Measurements from ENCODE around the gene MRNIP. TPM values are rescaled to one million over a fixed set of nuclear protein-coding genes. Genes with fewer than 3 reads are reported as not detected.
"Not testable (repeated sequence)": the region's sequence is repeated elsewhere in the genome, so short reads cannot be mapped to it uniquely, and the experiment has no call there.

The MRNIP gene
- polyA plus RNA-seq, 3 donors from 2014 or later: 3.4 to 6.2 (median 4.2) TPM

DNA sequence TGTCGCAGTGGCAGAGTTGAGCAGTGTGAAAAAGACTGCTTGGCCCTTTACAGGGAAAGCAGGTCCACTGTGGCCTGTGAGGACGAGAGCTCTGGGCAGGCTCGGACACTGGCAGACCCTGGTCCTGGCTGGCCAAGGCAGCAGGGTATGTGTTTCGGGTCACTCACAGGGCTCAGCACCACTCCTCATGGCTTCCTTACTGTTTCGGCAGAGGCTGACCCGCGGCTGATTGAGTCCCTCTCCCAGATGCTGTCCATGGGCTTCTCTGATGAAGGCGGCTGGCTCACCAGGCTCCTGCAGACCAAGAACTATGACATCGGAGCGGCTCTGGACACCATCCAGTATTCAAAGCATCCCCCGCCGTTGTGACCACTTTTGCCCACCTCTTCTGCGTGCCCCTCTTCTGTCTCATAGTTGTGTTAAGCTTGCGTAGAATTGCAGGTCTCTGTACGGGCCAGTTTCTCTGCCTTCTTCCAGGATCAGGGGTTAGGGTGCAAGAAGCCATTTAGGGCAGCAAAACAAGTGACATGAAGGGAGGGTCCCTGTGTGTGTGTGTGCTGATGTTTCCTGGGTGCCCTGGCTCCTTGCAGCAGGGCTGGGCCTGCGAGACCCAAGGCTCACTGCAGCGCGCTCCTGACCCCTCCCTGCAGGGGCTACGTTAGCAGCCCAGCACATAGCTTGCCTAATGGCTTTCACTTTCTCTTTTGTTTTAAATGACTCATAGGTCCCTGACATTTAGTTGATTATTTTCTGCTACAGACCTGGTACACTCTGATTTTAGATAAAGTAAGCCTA, 22.2 kb downstream of the MRNIP start:
- H3K4me1 Mint-ChIP-seq: peaks cover 20 to 25% of the 10 kb centered on the region in 2 donors
- peaks cover 4 to 9% (median 7%) of the 10 kb centered on the region in 3 donors for H3K27me3 Mint-ChIP-seq (ENCODE audit: low read depth in 3 of 3)
- DNase-seq: peak; percentile 60 to 69 (median 67)
- peaks cover 9 to 28% (median 19%) of the 10 kb centered on the region in 3 donors for H3K36me3 Mint-ChIP-seq
- no peaks in the 10 kb centered on the region for H3K9me3 Mint-ChIP-seq
- peak overlapping the region; percentile 86 to 94 (median 90) for H3K27ac Mint-ChIP-seq
- peak overlapping the region; percentile 48 to 69 (median 60) for H3K4me3 Mint-ChIP-seq

GRCh38 chr5:179834871-179835270, 23.7 kb downstream of the MRNIP start:
- not testable (repeated sequence) for H3K27me3 Mint-ChIP-seq (ENCODE audit: low read depth in 3 of 3); H3K27ac Mint-ChIP-seq; H3K4me3 Mint-ChIP-seq; DNase-seq; H3K9me3 Mint-ChIP-seq
- peaks cover 24 to 28% of the 10 kb centered on the region in 2 donors for H3K4me1 Mint-ChIP-seq
- H3K36me3 Mint-ChIP-seq: peaks cover 14 to 38% (median 23%) of the 10 kb centered on the region in 3 donors

- Mint-ChIP-seq H3K27ac (peak overlapping the region in 2 of 6 donors; percentile 35 to 40), H3K4me3 (no peak overlapping the region), H3K9me3 (no peaks in the 10 kb centered on the region), H3K36me3 (peaks cover 14 to 45% (median 23%) of the 10 kb centered on the region in 3 donors), H3K27me3 (ENCODE audit: low read depth in 3 of 3) (peaks cover 4 to 10% (median 7%) of the 10 kb centered on the region in 3 donors), H3K4me1 (peaks cover 25 to 29% of the 10 kb centered on the region in 2 donors)
- no peak for DNase-seq
Measured at GRCh38 chr5:179834120-179834519, 24.5 kb downstream of the MRNIP start.

DNA sequence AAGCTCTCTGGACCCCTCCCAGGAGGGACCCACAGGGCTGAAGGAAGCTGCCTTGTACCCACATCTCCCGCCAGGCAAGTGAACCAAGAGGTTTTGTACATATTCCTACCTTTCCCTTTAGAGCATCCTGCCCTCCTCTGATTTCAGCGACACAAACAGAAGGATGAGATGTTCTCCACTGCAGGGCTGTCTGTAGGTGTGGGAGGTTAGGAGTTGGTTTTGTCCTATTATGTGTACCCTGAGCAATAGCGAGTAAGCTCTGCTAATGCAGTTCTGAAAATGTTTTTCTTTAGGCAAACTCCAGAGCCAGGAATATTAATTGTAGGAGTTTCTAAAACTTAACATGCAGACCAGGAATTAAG, 24.9 kb downstream of the MRNIP start:
- Mint-ChIP-seq H3K27ac (peak overlapping the region in 3 of 6 donors; percentile 40 to 83 (median 53)), H3K27me3 (ENCODE audit: low read depth in 3 of 3) (peaks cover 4 to 10% (median 7%) of the 10 kb centered on the region in 3 donors), H3K36me3 (peaks cover 14 to 48% (median 23%) of the 10 kb centered on the region in 3 donors), H3K9me3 (no peaks in the 10 kb centered on the region), H3K4me3 (no peak overlapping the region), H3K4me1 (peaks cover 26 to 29% of the 10 kb centered on the region in 2 donors)
- DNase-seq: no peak

GRCh38 chr5:179833056-179833708, 25.4 kb downstream of the MRNIP start:
- Mint-ChIP-seq H3K4me1 (peaks cover 29 to 33% of the 10 kb centered on the region in 2 donors), H3K27me3 (ENCODE audit: low read depth in 3 of 3) (peaks cover 4 to 10% (median 7%) of the 10 kb centered on the region in 3 donors), H3K9me3 (no peaks in the 10 kb centered on the region), H3K27ac (peak overlapping the region in 4 of 6 donors; percentile 26 to 83 (median 46)), H3K36me3 (peaks cover 14 to 51% (median 23%) of the 10 kb centered on the region in 3 donors), H3K4me3 (no peak overlapping the region)
- no peak for DNase-seq

DNA sequence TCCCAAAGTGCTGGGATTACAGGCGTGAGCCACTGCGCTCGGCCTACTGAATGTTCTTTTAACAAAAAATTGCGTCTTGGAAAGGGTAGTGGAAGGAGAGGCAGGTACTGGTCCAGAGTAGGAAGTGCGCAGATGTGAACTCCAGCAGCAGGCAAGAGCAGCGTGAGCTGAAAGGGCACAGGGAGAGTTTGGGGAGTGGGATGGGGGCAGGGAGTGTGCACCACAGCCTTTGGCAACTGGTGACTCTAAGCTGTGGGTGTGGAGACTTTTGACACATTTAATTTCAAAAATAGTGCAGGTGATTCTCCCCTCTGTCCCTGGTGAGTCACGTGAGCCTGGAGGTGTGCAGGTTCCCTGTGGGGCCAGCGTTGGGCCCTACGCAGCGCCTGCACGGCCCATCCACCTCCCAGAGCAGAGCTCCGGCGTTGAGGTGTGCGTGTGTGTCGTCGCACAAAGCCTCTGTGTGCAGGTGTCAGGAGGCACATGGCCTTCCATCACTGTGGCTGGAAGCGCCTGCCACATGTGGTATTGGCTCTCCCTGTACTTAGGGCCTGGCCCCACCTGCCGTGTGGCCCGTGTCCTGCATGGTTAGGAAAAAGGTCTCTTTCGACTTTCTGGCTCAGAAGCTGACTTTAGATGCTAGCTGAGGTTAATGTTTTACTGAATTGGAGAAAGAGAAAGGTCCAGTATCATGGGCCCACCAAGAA, 26.4 kb downstream of the MRNIP start:
- peak overlapping the region in 2 of 6 donors; percentile 49 to 72 for H3K27ac Mint-ChIP-seq
- DNase-seq: no peak
- peaks cover 4 to 11% (median 7%) of the 10 kb centered on the region in 3 donors for H3K27me3 Mint-ChIP-seq (ENCODE audit: low read depth in 3 of 3)
- peaks cover 25 to 36% of the 10 kb centered on the region in 2 donors for H3K4me1 Mint-ChIP-seq
- H3K4me3 Mint-ChIP-seq: no peak overlapping the region
- peaks cover 18 to 57% (median 25%) of the 10 kb centered on the region in 3 donors for H3K36me3 Mint-ChIP-seq
- H3K9me3 Mint-ChIP-seq: no peaks in the 10 kb centered on the region

DNA sequence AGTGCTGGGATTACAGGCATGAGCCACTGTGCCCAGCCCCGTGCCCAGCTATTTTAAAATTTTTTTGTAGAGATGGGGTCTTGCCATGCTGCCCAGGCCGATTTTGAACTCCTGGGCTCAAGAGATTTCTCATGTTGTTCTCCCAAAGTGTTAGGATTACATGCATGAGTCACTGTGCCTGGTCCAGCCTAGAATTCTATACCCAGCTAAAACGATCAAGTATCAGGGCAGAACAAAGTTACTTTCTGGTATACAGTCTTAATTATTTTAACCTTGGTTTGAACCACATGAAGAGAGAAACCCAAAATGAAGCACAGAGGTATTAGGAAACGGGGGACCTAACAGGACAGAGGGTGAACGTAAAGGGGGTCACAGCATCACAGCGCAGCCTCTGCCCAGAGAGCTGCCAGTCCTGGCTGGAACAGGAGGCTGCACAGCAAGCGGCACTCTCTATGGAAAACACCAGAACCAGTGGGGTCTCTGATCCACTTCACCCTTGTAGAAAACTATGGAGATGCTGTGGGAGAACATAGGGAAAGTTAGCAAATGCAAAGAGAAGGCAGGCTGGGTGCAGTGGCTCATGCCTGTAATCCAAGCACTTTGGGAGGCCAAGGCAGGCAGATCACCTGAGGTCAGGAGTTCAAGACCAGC, 27.7 kb downstream of the MRNIP start:
- Mint-ChIP-seq H3K27ac (peak overlapping the region in 3 of 6 donors; percentile 34 to 52 (median 36)), H3K9me3 (no peaks in the 10 kb centered on the region), H3K4me1 (peaks cover 16 to 29% of the 10 kb centered on the region in 2 donors), H3K36me3 (peaks cover 20 to 50% (median 20%) of the 10 kb centered on the region in 3 donors), H3K27me3 (ENCODE audit: low read depth in 3 of 3) (peaks cover 0 to 10% (median 7%) of the 10 kb centered on the region in 3 donors), H3K4me3 (no peak overlapping the region)
- DNase-seq: no peak

DNA sequence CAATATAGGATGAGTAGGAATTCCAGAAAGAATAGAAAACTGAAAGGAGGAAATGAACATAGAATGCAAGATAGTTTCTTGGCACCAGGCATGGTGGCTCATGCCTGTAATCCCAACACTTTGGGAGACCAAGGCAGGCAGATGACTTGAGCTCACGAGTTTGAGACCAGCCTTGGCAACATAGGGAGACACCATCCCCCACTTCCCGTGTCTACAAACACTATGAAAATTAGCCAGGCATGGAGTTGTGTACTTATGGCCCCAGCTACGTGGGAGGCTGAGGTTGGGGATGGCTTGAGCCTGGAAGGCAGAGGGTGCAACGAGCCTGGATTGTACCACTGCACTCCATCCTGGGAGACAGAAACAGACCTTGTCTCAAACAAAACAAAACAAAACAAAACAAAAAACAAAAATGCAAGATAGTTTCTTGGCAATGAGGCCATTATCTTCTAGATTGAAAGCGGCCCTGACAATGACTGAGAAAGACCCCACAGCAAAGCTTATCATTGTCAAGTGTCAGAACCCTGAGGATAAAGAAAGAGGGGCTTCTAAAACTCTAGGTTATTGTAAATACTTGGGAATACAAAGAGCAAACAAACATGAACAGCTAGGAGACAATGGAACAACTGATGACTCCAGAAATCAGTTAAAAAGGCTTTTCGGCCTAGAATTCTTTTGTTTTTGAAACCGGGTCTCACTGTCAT, 28.7 kb downstream of the MRNIP start:
- no peak overlapping the region for H3K4me3 Mint-ChIP-seq
- H3K27me3 Mint-ChIP-seq (ENCODE audit: low read depth in 3 of 3): peaks cover 5 to 10% (median 10%) of the 10 kb centered on the region in 3 donors
- H3K9me3 Mint-ChIP-seq: no peaks in the 10 kb centered on the region
- peaks cover 18 to 50% (median 18%) of the 10 kb centered on the region in 3 donors for H3K36me3 Mint-ChIP-seq
- no peak for DNase-seq
- peaks cover 16 to 31% of the 10 kb centered on the region in 2 donors for H3K4me1 Mint-ChIP-seq
- peak overlapping the region in 5 of 6 donors; percentile 32 to 68 (median 57) for H3K27ac Mint-ChIP-seq

- H3K4me1 Mint-ChIP-seq: peaks cover 22 to 37% of the 10 kb centered on the region in 2 donors
- no peaks in the 10 kb centered on the region for H3K9me3 Mint-ChIP-seq
- peak overlapping the region; percentile 54 to 84 (median 72) for H3K27ac Mint-ChIP-seq
- H3K27me3 Mint-ChIP-seq (ENCODE audit: low read depth in 3 of 3): peaks cover 5 to 12% (median 10%) of the 10 kb centered on the region in 3 donors
- H3K36me3 Mint-ChIP-seq: peaks cover 18 to 54% (median 18%) of the 10 kb centered on the region in 3 donors
- no peak overlapping the region for H3K4me3 Mint-ChIP-seq
- no peak for DNase-seq
Measured at GRCh38 chr5:179828756-179829421, 29.7 kb downstream of the MRNIP start.

GRCh38 chr5:179827680-179828079, 30.9 kb downstream of the MRNIP start:
- Mint-ChIP-seq H3K27ac (peak overlapping the region in 2 of 6 donors; percentile 17 to 51), H3K4me1 (peaks cover 31 to 47% of the 10 kb centered on the region in 2 donors), H3K36me3 (peaks cover 12 to 50% (median 13%) of the 10 kb centered on the region in 3 donors), H3K9me3 (no peaks in the 10 kb centered on the region), H3K4me3 (no peak overlapping the region), H3K27me3 (ENCODE audit: low read depth in 3 of 3) (peaks cover 8 to 12% (median 10%) of the 10 kb centered on the region in 3 donors)
- DNase-seq: no peak

GRCh38 chr5:179825655-179826182, 32.9 kb downstream of the MRNIP start:
- H3K27me3 Mint-ChIP-seq (ENCODE audit: low read depth in 3 of 3): peaks cover 15 to 22% (median 16%) of the 10 kb centered on the region in 3 donors
- no peak overlapping the region for H3K27ac Mint-ChIP-seq
- H3K4me1 Mint-ChIP-seq: peaks cover 40 to 58% of the 10 kb centered on the region in 2 donors
- no peaks in the 10 kb centered on the region for H3K9me3 Mint-ChIP-seq
- H3K36me3 Mint-ChIP-seq: peaks cover 8 to 41% (median 8%) of the 10 kb centered on the region in 3 donors
- H3K4me3 Mint-ChIP-seq: no peak overlapping the region
- DNase-seq: no peak

GRCh38 chr5:179824745-179825112, 33.9 kb downstream of the MRNIP start:
- H3K27ac Mint-ChIP-seq: peak overlapping the region in 3 of 6 donors; percentile 40 to 65 (median 58)
- peaks cover 23 to 31% (median 24%) of the 10 kb centered on the region in 3 donors for H3K27me3 Mint-ChIP-seq (ENCODE audit: low read depth in 3 of 3)
- H3K4me1 Mint-ChIP-seq: peaks cover 46 to 60% of the 10 kb centered on the region in 2 donors
- peaks cover 7 to 35% (median 8%) of the 10 kb centered on the region in 3 donors for H3K36me3 Mint-ChIP-seq
- H3K4me3 Mint-ChIP-seq: no peak overlapping the region
- H3K9me3 Mint-ChIP-seq: no peaks in the 10 kb centered on the region
- DNase-seq: no peak

Data from immature natural killer cell (primary cell).